Right cardiac atrium (tissue), 5 donors: Measurements from ENCODE around the gene CXCL5. TPM values are rescaled to one million over a fixed set of nuclear protein-coding genes. Genes with fewer than 3 reads are reported as not detected.
"Not testable (repeated sequence)": the region's sequence is repeated elsewhere in the genome, so short reads cannot be mapped to it uniquely, and the experiment has no call there.

Experiments
- ATAC-seq, 2 donors: fragments of 200-7000 bp; cut with Tn5 transposase; one replicate each; pipeline versions ENCODE4 v1.8.0 to v1.9.1; 2020; ENCODE audit warnings: moderate library complexity in 2 of 2, mild to moderate bottlenecking in 1 of 2
- DNase-seq, 3 donors: peaks; one replicate each; pipeline ENCODE4 v3.0.0-alpha.2; 2020
- H3K27ac ChIP-seq: one replicate; pipeline ENCODE4 v1.5.1; 2013; ENCODE audit warnings: mild to moderate bottlenecking, low read length, control low read depth, moderate library complexity
- H3K27me3 ChIP-seq: one replicate; pipeline ENCODE4 v1.6.1; 2013; ENCODE audit not compliant: control insufficient read depth, insufficient read depth
- H3K4me1 ChIP-seq: one replicate; pipeline ENCODE4 v1.6.1; 2013; ENCODE audit warnings: low read length; ENCODE audit not compliant: control insufficient read depth, insufficient read depth
- H3K4me3 ChIP-seq: one replicate; pipeline ENCODE4 v1.5.1; 2013; ENCODE audit warnings: low read length, control low read depth
- H3K9me3 ChIP-seq: one replicate; pipeline ENCODE4 v1.6.1; 2013; ENCODE audit warnings: low read length; ENCODE audit not compliant: control insufficient read depth
- WGBS: extraction: QIAGEN DNeasy Blood & Tissue Kit; methylation state at CpG from one replicate; pipeline ENCODE4 v1.1.7; 2013; 5-methylcytosine and 5-hydroxymethylcytosine counted together
- intact Hi-C, 4 donors: fragments of 100-400 bp; cut with DNase I; formaldehyde crosslinking; loops; one replicate each; pipeline versions ENCODE4 v1.11.0 to v1.14.0; 2022 to 2023
- polyA plus RNA-seq: library from polyadenylated mRNA; stranded (reverse); fragments of 200-250 nt; gene quantifications from one replicate; pipeline ENCODE4 v1.2.3, GENCODE V29; 2013
- total RNA-seq, 4 donors: library from RNA; stranded (reverse); fragmentation: NEBNext Ultra II Directional; extraction: Animal tissue kit (Norgen Biotek cat#: 25700); gene quantifications; one replicate each; pipeline ENCODE4 v1.2.1, GENCODE V29; 2021
- donor health status: healthy with polysubstance abuse.
- donor health status: DM: no; HTN: yes; CAD: no.
- donor health status: DM: no; HTN: no; CAD: no.
- donor health status: DM: no; HTN: yes; CAD: no; lungs with severe emphysema.
- donor health status: DM: yes; HTN: yes; CAD: no.

The CXCL5 gene
- total and polyA plus RNA-seq, 5 donors = 0.25 TPM; not detected in 4

DNA sequence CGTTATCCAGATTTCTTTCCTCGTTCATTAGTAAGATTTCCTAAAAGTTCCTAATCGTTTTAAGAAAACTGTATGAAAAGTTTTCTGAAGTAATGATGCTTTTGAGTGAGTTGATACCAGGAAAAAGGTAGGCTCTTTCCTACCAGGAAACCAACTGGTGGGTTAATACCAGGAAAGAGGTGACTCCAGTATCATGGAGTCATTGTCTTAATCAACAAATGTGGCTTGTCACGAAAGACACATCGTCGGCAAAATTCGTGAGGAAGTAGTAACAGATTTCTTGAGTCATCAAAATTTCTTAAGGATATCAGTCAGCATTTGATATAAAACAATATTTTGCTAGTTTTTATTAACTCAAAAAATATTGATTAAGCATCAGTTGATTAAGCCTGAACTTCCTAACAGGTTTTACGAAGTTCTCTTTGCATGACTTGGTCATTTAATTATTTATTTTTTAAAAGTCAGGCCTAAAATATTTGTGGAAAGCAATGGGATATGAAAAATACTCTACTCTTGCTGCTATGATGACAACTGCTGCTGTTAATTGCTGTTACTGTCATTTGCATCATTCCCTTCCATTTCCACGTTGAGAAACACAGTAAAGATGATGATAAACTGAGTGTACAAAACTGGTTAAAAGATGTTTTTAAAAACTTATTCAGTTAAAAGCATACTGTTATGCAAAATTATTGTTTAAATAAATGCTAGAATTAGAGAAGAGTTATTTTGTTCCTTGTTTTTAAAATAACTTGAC lies 7.3 kb downstream of the CXCL5 start:
- H3K9me3 ChIP-seq = no peaks in the 10 kb centered on the region
- H3K4me3 ChIP-seq = no peak overlapping the region
- intact Hi-C loops = no loop called here
- DNase-seq (no peak), ATAC-seq (no peak)
- H3K27me3 ChIP-seq = no peaks in the 10 kb centered on the region
- H3K27ac ChIP-seq = no peak overlapping the region
- WGBS = 86% methylated on average over 9 of the region's 9 CpGs
- no peaks in the 10 kb centered on the region for H3K4me1 ChIP-seq

DNA sequence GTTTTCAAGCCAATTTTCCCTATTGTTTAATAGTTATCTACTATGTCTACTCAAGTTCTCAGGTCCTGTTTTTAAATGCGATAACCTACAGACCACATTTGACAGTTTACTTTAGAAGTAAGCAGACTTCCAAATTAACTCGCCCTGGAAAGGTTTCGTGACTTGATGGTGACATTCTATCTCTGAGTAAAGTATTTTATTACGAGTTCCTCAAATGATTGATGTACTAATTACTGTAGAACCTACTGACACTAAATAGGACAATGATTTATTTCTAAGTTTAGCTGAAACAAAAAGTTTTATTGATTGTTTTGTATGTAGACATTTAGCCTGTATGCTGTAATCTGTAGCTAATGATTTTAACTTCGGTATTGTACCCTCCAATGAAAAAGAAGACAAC lies 8.5 kb downstream of the CXCL5 start:
- intact Hi-C loops = no loop called here
- Histone ChIP-seq H3K27ac (no peak overlapping the region), H3K9me3 (no peaks in the 10 kb centered on the region), H3K4me3 (no peak overlapping the region), H3K4me1 (no peaks in the 10 kb centered on the region), H3K27me3 (no peaks in the 10 kb centered on the region)
- whole genome bisulfite sequencing = 76% methylated on average over 5 of the region's 5 CpGs
- DNase-seq = no peak
- ATAC-seq = no peak

DNA sequence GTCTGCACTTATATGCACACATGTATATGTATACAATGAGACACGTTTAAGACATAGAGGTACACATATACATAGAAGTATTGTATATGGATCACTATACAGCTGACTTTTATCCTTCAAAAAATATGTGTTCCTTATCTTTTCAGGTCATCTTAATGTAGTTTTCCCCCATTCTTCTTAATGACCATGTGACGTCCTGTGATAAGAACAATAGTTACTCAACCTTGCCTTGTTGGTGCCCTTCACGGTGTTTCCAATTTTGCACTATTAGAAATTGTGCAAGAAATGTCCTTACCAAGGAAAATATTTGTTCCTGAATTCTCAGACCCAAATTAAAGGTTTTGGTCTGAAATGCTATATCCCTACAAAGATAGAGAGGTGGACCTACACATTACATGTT lies 9.4 kb downstream of the CXCL5 start:
- no peak for DNase-seq
- Histone ChIP-seq H3K4me3 (no peak overlapping the region), H3K9me3 (no peaks in the 10 kb centered on the region), H3K4me1 (no peaks in the 10 kb centered on the region), H3K27me3 (no peaks in the 10 kb centered on the region), H3K27ac (no peak overlapping the region)
- 67% methylated on average over 3 of the region's 3 CpGs for WGBS
- ATAC-seq = no peak
- intact Hi-C loops = no loop called here

DNA sequence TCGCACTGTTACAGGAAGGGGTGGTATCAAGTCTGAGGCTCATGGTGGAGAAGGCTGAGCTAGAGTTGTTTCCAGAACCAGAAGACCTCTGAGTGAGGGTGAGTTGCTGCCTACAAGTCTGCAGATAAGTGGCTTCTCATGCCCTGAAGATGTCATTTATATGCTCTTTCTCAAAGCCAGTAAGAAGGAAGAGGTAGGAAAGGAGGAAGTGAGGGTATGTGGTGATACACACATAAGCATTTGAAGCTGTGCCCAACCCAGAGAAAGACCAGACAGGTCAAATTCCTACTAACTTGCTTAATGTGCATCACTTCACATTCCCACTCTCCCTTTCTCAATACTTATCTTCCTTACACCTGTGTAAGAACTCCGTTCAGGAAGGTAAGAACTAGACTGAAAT lies 10.4 kb downstream of the CXCL5 start, which contains the start of gene PPBP:
Gene PPBP, minus strand, starts transcription at position 130 of the 400 bp plus-strand sequence. Its CDS starts 87 bp downstream, at position 43.
- WGBS = 76% methylated on average over 2 of the region's 2 CpGs
- Histone ChIP-seq H3K4me3 (no peak within 1 kb of the TSS), H3K27ac (no peak within 1 kb of the TSS), H3K9me3 (no peaks in the 10 kb centered on the region), H3K27me3 (no peaks in the 10 kb centered on the region), H3K4me1 (no peaks in the 10 kb centered on the region)
- ATAC-seq (no peak), DNase-seq (no peak)
- intact Hi-C loops = no loop called here

DNA sequence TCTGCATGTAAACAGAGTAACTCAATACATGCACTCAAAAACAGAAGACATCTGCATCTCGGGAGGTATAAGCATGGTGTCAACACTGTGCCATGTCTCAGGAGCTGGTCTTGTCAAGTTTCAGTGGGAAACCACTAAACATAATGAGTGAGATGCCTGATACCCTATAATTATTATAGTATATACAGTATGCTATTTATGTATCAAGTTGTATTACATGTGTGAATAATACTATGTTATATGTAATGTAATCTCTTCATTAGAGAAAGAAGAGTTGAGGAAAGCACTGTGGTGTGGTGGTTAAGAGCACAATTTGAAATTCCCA lies 13.0 kb downstream of the CXCL5 start:
- 51% methylated on average over 1 of the region's 1 CpG for WGBS
- Histone ChIP-seq H3K4me3 (no peak overlapping the region), H3K27me3 (no peaks in the 10 kb centered on the region), H3K27ac (no peak overlapping the region), H3K9me3 (no peaks in the 10 kb centered on the region), H3K4me1 (no peaks in the 10 kb centered on the region)
- no peak for ATAC-seq
- intact Hi-C loops = no loop called here
- no peak for DNase-seq

DNA sequence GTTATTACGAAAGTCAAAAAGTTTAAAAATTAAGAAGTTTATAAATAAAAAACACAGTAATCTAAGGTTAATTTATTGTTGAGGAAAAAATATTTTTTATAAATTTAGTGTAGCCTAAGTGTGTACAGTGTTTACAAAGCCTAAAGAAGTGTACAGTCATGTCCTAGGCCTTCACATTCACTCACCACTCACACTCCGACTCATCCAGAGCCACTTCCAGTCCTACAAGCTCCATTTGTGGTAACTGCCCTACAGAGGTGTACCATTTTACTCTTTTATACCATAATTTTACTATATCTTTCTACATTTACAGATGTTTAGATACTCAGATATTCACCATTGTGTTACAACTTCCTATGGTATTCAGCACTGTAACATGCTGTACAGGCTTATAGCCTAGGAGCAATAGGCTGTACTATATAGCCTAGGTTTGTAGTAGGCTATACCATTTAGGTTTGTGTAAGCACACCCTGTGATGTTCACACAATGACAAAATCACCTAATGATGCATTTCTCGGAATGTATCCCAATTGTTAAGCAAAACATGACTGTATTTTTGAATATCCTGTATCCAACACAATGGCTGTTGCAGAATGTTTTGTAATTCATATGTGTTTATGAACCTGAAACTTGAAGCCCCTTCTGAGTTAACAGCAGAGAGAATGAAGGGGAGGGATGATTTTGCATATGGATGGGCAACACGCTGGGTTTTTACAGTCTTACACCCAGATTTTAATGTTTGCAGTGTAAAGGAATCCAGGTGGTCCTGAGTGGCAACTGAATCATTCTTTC lies 13.5 kb downstream of the CXCL5 start:
- no peak overlapping the region for H3K27ac ChIP-seq
- intact Hi-C loops = no loop called here
- ATAC-seq (no peak), DNase-seq (no peak)
- no peaks in the 10 kb centered on the region for H3K27me3 ChIP-seq
- H3K4me1 ChIP-seq = no peaks in the 10 kb centered on the region
- H3K9me3 ChIP-seq = no peaks in the 10 kb centered on the region
- H3K4me3 ChIP-seq = no peak overlapping the region
- WGBS = 77% methylated on average over 4 of the region's 4 CpGs

DNA sequence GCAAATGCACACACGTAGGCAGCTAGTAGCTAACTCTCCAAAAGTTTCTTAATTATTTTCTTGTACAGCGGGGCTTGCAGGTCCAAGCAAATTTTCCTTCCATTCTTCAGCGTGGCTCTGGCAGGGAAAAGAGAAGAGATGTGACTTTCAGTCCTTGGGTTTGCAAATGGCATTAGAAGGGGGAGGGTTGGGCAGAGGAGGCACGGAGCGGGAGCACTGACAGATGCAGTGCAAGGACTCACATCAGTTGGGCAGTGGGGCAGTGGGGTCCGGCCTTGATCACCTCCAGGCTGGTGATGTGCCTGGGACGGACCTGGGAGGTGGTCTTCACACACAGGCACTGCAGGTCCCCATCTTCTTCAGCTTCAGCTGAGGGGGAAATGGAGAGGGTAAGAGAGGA lies 17.3 kb downstream of the CXCL5 start:
- ATAC-seq, H3K4me3 ChIP-seq, H3K27me3 ChIP-seq, intact Hi-C loops, H3K9me3 ChIP-seq, H3K27ac ChIP-seq, H3K4me1 ChIP-seq, DNase-seq: not testable (repeated sequence)
- 82% methylated on average over 7 of the region's 7 CpGs for WGBS

DNA sequence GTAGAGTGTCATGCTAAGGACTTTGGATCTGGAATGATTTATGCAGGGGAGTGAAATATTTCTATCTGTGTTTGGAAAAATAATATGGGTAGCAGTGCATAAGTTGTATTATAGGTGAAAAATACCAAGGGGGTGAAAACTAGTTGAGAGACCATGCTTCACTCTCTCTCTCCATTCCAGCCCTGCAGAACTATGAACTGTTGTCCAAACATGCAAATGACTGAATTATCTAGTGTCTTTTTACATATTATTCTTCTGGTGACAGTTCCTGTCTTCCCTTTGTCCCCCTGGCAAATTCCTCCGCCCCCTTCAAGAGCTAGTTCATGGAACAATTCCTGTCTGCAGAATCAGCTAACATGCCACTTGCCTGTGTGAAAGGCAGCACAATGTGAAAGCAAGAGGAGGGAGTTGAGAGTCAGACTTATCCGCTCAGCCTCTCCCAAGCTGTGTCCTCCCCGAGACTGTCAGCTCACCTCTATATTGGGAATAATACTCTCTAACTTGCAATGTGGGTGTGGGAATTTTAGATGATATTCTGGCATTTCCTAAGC lies 19.0 kb downstream of the CXCL5 start:
- intact Hi-C loops = no loop called here
- ATAC-seq (no peak), DNase-seq (no peak)
- H3K9me3 ChIP-seq = no peaks in the 10 kb centered on the region
- H3K4me3 ChIP-seq = no peak overlapping the region
- H3K27me3 ChIP-seq = no peaks in the 10 kb centered on the region
- H3K27ac ChIP-seq = no peak overlapping the region
- WGBS = 76% methylated on average over 3 of the region's 3 CpGs
- H3K4me1 ChIP-seq = peaks cover 4% of the 10 kb centered on the region

DNA sequence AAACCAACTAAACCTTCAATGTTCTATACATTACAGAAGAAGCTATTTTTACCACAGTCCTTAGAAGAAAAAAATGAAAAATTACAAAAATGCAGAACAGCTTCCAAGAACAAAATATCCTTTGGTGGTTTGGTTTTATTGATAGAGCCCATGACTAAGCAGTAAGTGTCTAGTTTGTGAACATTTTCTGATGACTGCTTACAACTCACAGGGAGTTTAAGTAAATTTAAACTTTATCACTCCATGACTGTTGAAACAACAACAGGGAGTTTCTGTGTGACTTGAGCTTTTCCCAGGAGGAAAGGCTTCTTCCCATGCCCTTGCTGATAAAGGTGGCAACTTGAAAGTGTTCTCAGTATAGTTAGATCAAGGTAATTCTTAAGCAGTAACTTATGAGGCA lies 19.6 kb downstream of the CXCL5 start:
- intact Hi-C loops = no loop called here
- Histone ChIP-seq H3K4me3 (no peak overlapping the region), H3K27me3 (no peaks in the 10 kb centered on the region), H3K4me1 (peaks cover 4% of the 10 kb centered on the region), H3K27ac (no peak overlapping the region), H3K9me3 (no peaks in the 10 kb centered on the region)
- DNase-seq (no peak), ATAC-seq (no peak)

DNA sequence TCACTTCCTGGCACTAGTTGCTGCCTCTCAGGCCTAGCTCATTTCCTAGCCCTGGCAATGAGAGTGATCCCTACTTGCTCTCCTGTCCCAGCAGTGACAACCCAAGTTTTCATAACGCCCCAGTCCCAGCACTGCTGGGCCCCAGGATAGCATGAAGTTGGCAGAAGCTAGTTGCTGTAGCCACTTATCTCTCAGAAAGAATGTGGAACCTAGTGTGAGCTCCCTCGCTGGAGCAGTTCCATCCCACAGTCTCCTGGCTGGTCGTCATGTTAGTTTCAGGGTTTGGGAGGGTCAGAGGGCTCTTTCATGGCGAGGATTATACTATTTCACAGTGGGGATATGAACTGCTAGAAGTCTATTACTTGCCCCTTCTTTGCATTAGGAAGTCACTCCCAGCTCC lies 21.8 kb downstream of the CXCL5 start:
- Histone ChIP-seq H3K9me3 (no peaks in the 10 kb centered on the region), H3K27ac (no peak overlapping the region), H3K4me3 (no peak overlapping the region), H3K4me1 (peaks cover 4% of the 10 kb centered on the region), H3K27me3 (no peaks in the 10 kb centered on the region)
- ATAC-seq (peak in 1 of 2 donors; percentile 50), DNase-seq (no peak)
- intact Hi-C loops = no loop called here
- WGBS = 40% methylated on average over 4 of the region's 4 CpGs

DNA sequence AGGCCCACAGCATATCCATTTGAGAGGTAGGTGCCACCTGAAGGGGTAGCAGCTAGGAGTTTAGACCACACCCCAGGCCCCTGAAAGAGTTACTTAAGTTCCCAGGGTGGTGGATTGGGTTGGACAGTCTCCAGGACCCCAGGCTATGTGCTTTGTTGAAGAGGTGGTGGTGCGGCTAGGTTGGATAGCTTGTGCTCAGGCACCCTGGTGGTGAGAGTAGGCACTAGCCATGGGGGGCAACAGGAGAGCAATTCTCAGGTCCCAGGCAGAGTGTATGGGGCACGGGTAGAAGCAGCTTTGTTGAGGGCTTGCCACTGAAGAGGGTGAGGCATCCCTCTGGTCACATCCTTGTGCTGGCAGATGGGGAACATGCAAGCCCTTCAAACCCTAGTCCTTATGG lies 22.3 kb downstream of the CXCL5 start:
- WGBS = 92% methylated on average over 2 of the region's 2 CpGs
- intact Hi-C loops = no loop called here
- Histone ChIP-seq H3K9me3 (no peaks in the 10 kb centered on the region), H3K27me3 (no peaks in the 10 kb centered on the region), H3K27ac (no peak overlapping the region), H3K4me3 (no peak overlapping the region), H3K4me1 (peaks cover 4% of the 10 kb centered on the region)
- DNase-seq = no peak
- ATAC-seq = peak in 1 of 2 donors; percentile 24
